Naive thymus-derived CD4-positive, alpha-beta T cell (primary cell): ENCODE measurements around the gene CREBBP. TPM values are rescaled to one million over a fixed set of nuclear protein-coding genes. Genes with fewer than 3 reads are reported as not detected.

ENCODE experiments used
- ATAC-seq: fragments of 150-1000 bp; cut with Tn5 transposase; 2 replicates; pipeline ENCODE4 v1.10.0; 2021; ENCODE audit warnings: mild to moderate bottlenecking, moderate library complexity
- CTCF ChIA-PET: fragments of 350-600 bp; sonication (Branson Sonifier 250); formaldehyde crosslinking; loops from one replicate; lab custom pipeline; 2021; ENCODE audit warnings: antibody characterized with exemption; lab: Charles Lee
- POLR2A ChIA-PET: fragments of 350-600 bp; sonication (Branson Sonifier 250); formaldehyde crosslinking; loops from one replicate; lab custom pipeline; 2021; ENCODE audit warnings: antibody characterized with exemption, inconsistent platforms; lab: Charles Lee
- DNase-seq, 9 donors: peaks; one replicate each; pipeline versions ENCODE4 v3.0.0 to v3.0.0-alpha.2; 2020 to 2022; ENCODE audit warnings: mixed read lengths in 1 of 9
- H3K27ac ChIP-seq: one replicate; pipeline ENCODE4 v1.7.0; 2013; ENCODE audit warnings: mild to moderate bottlenecking, low read depth, low read length, moderate library complexity
- H3K27me3 ChIP-seq, 2 donors: one replicate each; pipeline ENCODE4 v1.7.0; 2013; ENCODE audit warnings: low read length in 2 of 2, mild to moderate bottlenecking in 2 of 2, moderate library complexity in 2 of 2; ENCODE audit not compliant: control insufficient read depth in 2 of 2, insufficient read depth in 2 of 2
- H3K36me3 ChIP-seq, 3 experiments: 1 replicate in 2 of 3; 2 replicates in 1 of 3; pipeline ENCODE4 v1.7.0; 2013; ENCODE audit warnings: low read length in 3 of 3, mild to moderate bottlenecking in 3 of 3, moderate library complexity in 1 of 3; ENCODE audit not compliant: insufficient read depth in 3 of 3, control insufficient read depth in 2 of 3
- H3K4me1 ChIP-seq, 2 donors: one replicate each; pipeline ENCODE4 v1.7.0; 2013; ENCODE audit warnings: low read length in 2 of 2, mild to moderate bottlenecking in 2 of 2, moderate library complexity in 1 of 2; ENCODE audit not compliant: control insufficient read depth in 2 of 2, insufficient read depth in 2 of 2
- H3K4me3 ChIP-seq: 2 replicates; pipeline ENCODE4 v1.7.0; 2013; ENCODE audit warnings: mild to moderate bottlenecking, low read length
- H3K9me3 ChIP-seq, 3 experiments: 1 replicate in 2 of 3; 2 replicates in 1 of 3; pipeline ENCODE4 v1.7.0; 2013; ENCODE audit warnings: low read length in 3 of 3; ENCODE audit not compliant: control insufficient read depth in 2 of 3
- H3K27ac Mint-ChIP-seq, 9 donors: one replicate each; pipeline ENCODE4 v1.8.0; 2020 to 2022; ENCODE audit warnings: mixed read lengths in 9 of 9, mild to moderate bottlenecking in 8 of 9, moderate library complexity in 5 of 9, inconsistent platforms in 2 of 9
- H3K27me3 Mint-ChIP-seq, 5 donors: one replicate each; pipeline ENCODE4 v1.8.0; 2021 to 2022; ENCODE audit warnings: mixed read lengths in 5 of 5, mild to moderate bottlenecking in 1 of 5
- H3K36me3 Mint-ChIP-seq, 5 donors: one replicate each; pipeline ENCODE4 v1.8.0; 2020 to 2022; ENCODE audit warnings: mixed read lengths in 5 of 5, mild to moderate bottlenecking in 3 of 5, inconsistent platforms in 1 of 5
- H3K4me1 Mint-ChIP-seq, 7 donors: one replicate each; pipeline ENCODE4 v1.8.0; 2020 to 2022; ENCODE audit warnings: mixed read lengths in 7 of 7, mild to moderate bottlenecking in 3 of 7, inconsistent platforms in 1 of 7
- H3K4me3 Mint-ChIP-seq, 10 donors: one replicate each; pipeline ENCODE4 v1.8.0; 2020 to 2022; ENCODE audit warnings: mild to moderate bottlenecking in 10 of 10, mixed read lengths in 10 of 10, moderate library complexity in 6 of 10, inconsistent platforms in 2 of 10
- H3K9me3 Mint-ChIP-seq, 11 donors: one replicate each; pipeline ENCODE4 v1.8.0; 2020 to 2022; ENCODE audit warnings: mixed read lengths in 11 of 11, mild to moderate bottlenecking in 4 of 11, inconsistent platforms in 1 of 11, moderate library complexity in 1 of 11
- intact Hi-C, 2 donors: fragments of 100-400 bp; cut with micrococcal nuclease; formaldehyde crosslinking; loops; one replicate each; pipeline ENCODE4 v1.15.1; 2023
- polyA plus RNA-seq, 2 donors: library from polyadenylated mRNA; unstranded; fragments of 300-500 nt; fragmentation: Illumina TruSeq; gene quantifications; one replicate each; pipeline ENCODE4 v1.2.3, GENCODE V29; 2021
- total RNA-seq, 6 experiments: library from RNA in 5 of 6; stranded (reverse) in 5 of 6; gene quantifications; 1 replicate in 5 of 6; 2 replicates in 1 of 6; pipeline ENCODE4 v1.2.3 and lab custom pipeline; 2021 to 2026

Gene CREBBP
- total and polyA plus RNA-seq, 7 experiments from 2014 or later = 10.5 to 194 (median 126) TPM

- POLR2A ChIA-PET = interaction anchor here (0.6 to 1.0 kb wide), 2 partner anchors 34 to 76 kb away, joined by 3 to 4 read pairs; no protein-coding TSS in a partner anchor
- intact Hi-C loops = loop anchor here in 1 of 2 donors (10.0 kb wide), 1 partner anchor 48 kb away; no protein-coding TSS in a partner anchor
- no peak overlapping the region for H3K27ac ChIP-seq
- no peak for ATAC-seq
- Mint-ChIP-seq H3K27me3 (no peaks in the 10 kb centered on the region), H3K9me3 (no peaks in the 10 kb centered on the region), H3K36me3 (peaks cover 0 to 7% (median 0%) of the 10 kb centered on the region in 5 donors), H3K4me3 (peak overlapping the region in 9 of 10 donors; percentile 10 to 98 (median 62)), H3K4me1 (peaks cover 76 to 100% (median 98%) of the 10 kb centered on the region in 7 donors), H3K27ac (peak overlapping the region in 5 of 9 donors; percentile 15 to 85 (median 47))
- no peaks in the 10 kb centered on the region for H3K36me3 ChIP-seq
- no peak for DNase-seq
- CTCF ChIA-PET = no interaction called here
- H3K4me1 ChIP-seq = peaks cover 68 to 89% of the 10 kb centered on the region in 2 donors
- no peaks in the 10 kb centered on the region for H3K27me3 ChIP-seq
- H3K4me3 ChIP-seq = no peak overlapping the region
- H3K9me3 ChIP-seq = no peaks in the 10 kb centered on the region
These were observed 8.2 kb downstream of the CREBBP start for GRCh38 chr16:3872216-3872895.

GRCh38 chr16:3868967-3869366 lies 11.5 kb downstream of the CREBBP start:
- Mint-ChIP-seq H3K9me3 (no peaks in the 10 kb centered on the region), H3K36me3 (peaks cover 0 to 11% (median 0%) of the 10 kb centered on the region in 5 donors), H3K27me3 (no peaks in the 10 kb centered on the region), H3K4me3 (peak overlapping the region in 9 of 10 donors; percentile 36 to 98 (median 61)), H3K4me1 (peaks cover 59 to 100% (median 95%) of the 10 kb centered on the region in 7 donors), H3K27ac (peak overlapping the region in 7 of 9 donors; percentile 9 to 75 (median 27))
- no peaks in the 10 kb centered on the region for H3K9me3 ChIP-seq
- intact Hi-C loops = no loop called here
- no peak overlapping the region for H3K27ac ChIP-seq
- ATAC-seq (peak; percentile 30), DNase-seq (no peak)
- no peaks in the 10 kb centered on the region for H3K27me3 ChIP-seq
- peaks cover 57 to 70% of the 10 kb centered on the region in 2 donors for H3K4me1 ChIP-seq
- ChIA-PET POLR2A (no interaction called here), CTCF (interaction anchor here (0.7 kb wide), 1 partner anchor 104 kb away, joined by 3 read pairs; no protein-coding TSS in a partner anchor)
- H3K36me3 ChIP-seq = peaks cover 0 to under 1% (median 0%) of the 10 kb centered on the region in 3 experiments
- H3K4me3 ChIP-seq = no peak overlapping the region

GRCh38 chr16:3868556-3868955 lies 12.0 kb downstream of the CREBBP start:
- CTCF ChIA-PET = interaction anchor here (0.7 kb wide), 1 partner anchor 103 kb away, joined by 3 read pairs; no protein-coding TSS in a partner anchor
- H3K4me3 Mint-ChIP-seq = peak overlapping the region in 9 of 10 donors; percentile 36 to 98 (median 61)
- H3K27me3 Mint-ChIP-seq = no peaks in the 10 kb centered on the region
- Histone ChIP-seq H3K36me3 (peaks cover 0 to 4% (median 0%) of the 10 kb centered on the region in 3 experiments), H3K4me1 (peaks cover 57 to 70% of the 10 kb centered on the region in 2 donors), H3K9me3 (no peaks in the 10 kb centered on the region), H3K27me3 (no peaks in the 10 kb centered on the region), H3K4me3 (no peak overlapping the region), H3K27ac (no peak overlapping the region)
- POLR2A ChIA-PET = interaction anchor here (0.6 kb wide), 1 partner anchor 155 kb away, joined by 3 read pairs; no protein-coding TSS in a partner anchor
- peaks cover 0 to 15% (median 0%) of the 10 kb centered on the region in 5 donors for H3K36me3 Mint-ChIP-seq
- ATAC-seq (peak; percentile 3), DNase-seq (no peak)
- intact Hi-C loops = no loop called here
- peaks cover 56 to 100% (median 95%) of the 10 kb centered on the region in 7 donors for H3K4me1 Mint-ChIP-seq
- peak overlapping the region in 8 of 9 donors; percentile 9 to 87 (median 30) for H3K27ac Mint-ChIP-seq
- no peaks in the 10 kb centered on the region for H3K9me3 Mint-ChIP-seq

- Histone ChIP-seq H3K9me3 (no peaks in the 10 kb centered on the region), H3K4me1 (peaks cover 52 to 67% of the 10 kb centered on the region in 2 donors), H3K27me3 (no peaks in the 10 kb centered on the region), H3K36me3 (peaks cover 0 to 5% (median 4%) of the 10 kb centered on the region in 3 experiments), H3K4me3 (no peak overlapping the region), H3K27ac (no peak overlapping the region)
- intact Hi-C loops = no loop called here
- Mint-ChIP-seq H3K27ac (peak overlapping the region in 6 of 9 donors; percentile 0 to 76 (median 38)), H3K9me3 (no peaks in the 10 kb centered on the region), H3K27me3 (no peaks in the 10 kb centered on the region), H3K36me3 (peaks cover 0 to 15% (median 0%) of the 10 kb centered on the region in 5 donors), H3K4me1 (peaks cover 51 to 100% (median 95%) of the 10 kb centered on the region in 7 donors), H3K4me3 (peak overlapping the region in 9 of 10 donors; percentile 6 to 68 (median 31))
- ChIA-PET CTCF (no interaction called here), POLR2A (interaction anchor here (1.4 kb wide), 1 partner anchor 10 kb away, joined by 5 read pairs; no protein-coding TSS in a partner anchor)
- ATAC-seq (no peak), DNase-seq (no peak)
These were observed 13.6 kb downstream of the CREBBP start for GRCh38 chr16:3866703-3867431.

- intact Hi-C loops = no loop called here
- no peaks in the 10 kb centered on the region for H3K9me3 Mint-ChIP-seq
These were observed 15.3 kb downstream of the CREBBP start for GRCh38 chr16:3865241-3865640.

GRCh38 chr16:3864562-3864961 lies 16.0 kb downstream of the CREBBP start:
- Mint-ChIP-seq H3K36me3 (peaks cover 0 to 9% (median 0%) of the 10 kb centered on the region in 5 donors), H3K27ac (peak overlapping the region in 1 of 9 donors; percentile 4), H3K4me3 (peak overlapping the region in 7 of 10 donors; percentile 8 to 68 (median 30)), H3K27me3 (no peaks in the 10 kb centered on the region), H3K4me1 (peaks cover 36 to 98% (median 92%) of the 10 kb centered on the region in 7 donors), H3K9me3 (no peaks in the 10 kb centered on the region)
- no peaks in the 10 kb centered on the region for H3K9me3 ChIP-seq
- H3K27me3 ChIP-seq = no peaks in the 10 kb centered on the region
- ATAC-seq = no peak
- H3K27ac ChIP-seq = no peak overlapping the region
- DNase-seq = no peak
- CTCF ChIA-PET = no interaction called here
- intact Hi-C loops = no loop called here
- no peak overlapping the region for H3K4me3 ChIP-seq
- peaks cover 0 to 9% (median 5%) of the 10 kb centered on the region in 3 experiments for H3K36me3 ChIP-seq
- POLR2A ChIA-PET = interaction anchor here (0.9 kb wide), 1 partner anchor 495 kb away, joined by 3 read pairs; no protein-coding TSS in a partner anchor
- peaks cover 51 to 53% of the 10 kb centered on the region in 2 donors for H3K4me1 ChIP-seq

More at GRCh38 chr16:3865241-3865640, 15.3 kb downstream of the CREBBP start:
- Histone ChIP-seq H3K4me3 (no peak overlapping the region), H3K4me1 (peaks cover 49 to 53% of the 10 kb centered on the region in 2 donors), H3K9me3 (no peaks in the 10 kb centered on the region), H3K36me3 (peaks cover 0 to 5% (median 4%) of the 10 kb centered on the region in 3 experiments), H3K27ac (no peak overlapping the region), H3K27me3 (no peaks in the 10 kb centered on the region)
- ChIA-PET CTCF (no interaction called here), POLR2A (no interaction called here)
- ATAC-seq (no peak), DNase-seq (no peak)
- Mint-ChIP-seq H3K4me3 (peak overlapping the region in 7 of 10 donors; percentile 1 to 68 (median 30)), H3K27me3 (no peaks in the 10 kb centered on the region), H3K27ac (peak overlapping the region in 5 of 9 donors; percentile 3 to 53 (median 19)), H3K4me1 (peaks cover 42 to 98% (median 92%) of the 10 kb centered on the region in 7 donors), H3K36me3 (peaks cover 0 to 12% (median 0%) of the 10 kb centered on the region in 5 donors)
